B cell (primary cell): ENCODE measurements around the gene PCDHGB6. TPM values are rescaled to one million over a fixed set of nuclear protein-coding genes. Genes with fewer than 3 reads are reported as not detected.
"Not testable (repeated sequence)": the region's sequence is repeated elsewhere in the genome, so short reads cannot be mapped to it uniquely, and the experiment has no call there.

Experiments
- ATAC-seq: fragments of 200-7000 bp; cut with Tn5 transposase; one replicate; pipeline ENCODE4 v1.10.0; 2021; ENCODE audit warnings: low read depth, mild to moderate bottlenecking, moderate number of reproducible peaks, moderate library complexity
- CTCF ChIA-PET: fragments of 350-600 bp; sonication (Branson Sonifier 250); formaldehyde crosslinking; loops from one replicate; lab custom pipeline; 2021; ENCODE audit warnings: antibody characterized with exemption, inconsistent platforms; lab: Charles Lee
- POLR2A ChIA-PET: fragments of 350-600 bp; sonication (Branson Sonifier 250); formaldehyde crosslinking; loops from one replicate; lab custom pipeline; 2021; ENCODE audit warnings: antibody characterized with exemption; lab: Charles Lee
- DNase-seq: peaks from one replicate; pipeline ENCODE4 v3.0.0; 2013
- H2AFZ ChIP-seq: 2 replicates; pipeline ENCODE4 v1.6.1; 2012; ENCODE audit warnings: mild to moderate bottlenecking, low read depth, low read length; ENCODE audit not compliant: insufficient read depth, poor library complexity, severe bottlenecking
- H3K27ac ChIP-seq, 2 donors: 1 replicate in 1 of 2; 2 replicates in 1 of 2; pipeline ENCODE4 v1.5.1; 2012 to 2013; ENCODE audit warnings: low read length in 2 of 2, mild to moderate bottlenecking in 2 of 2, moderate library complexity in 1 of 2
- H3K27me3 ChIP-seq, 4 experiments: fragments of 200-600 bp in 1 of 4; sonication (generic) in 1 of 4; replicated peaks in 1 of 4; 1 replicate in 2 of 4; 2 replicates in 2 of 4; pipeline versions ENCODE4 v1.6.1 to v1.7.0; 2013 to 2016; ENCODE audit warnings: low read length in 3 of 4, mild to moderate bottlenecking in 2 of 4, mixed read lengths in 1 of 4, moderate library complexity in 1 of 4; ENCODE audit not compliant: insufficient read depth in 4 of 4, control insufficient read depth in 3 of 4; ENCODE audit errors: control extremely low read depth in 1 of 4
- H3K36me3 ChIP-seq, 2 experiments: replicated peaks in 1 of 2; 1 replicate in 1 of 2; 2 replicates in 1 of 2; pipeline versions ENCODE4 v1.6.1 to v1.7.1; 2013; ENCODE audit warnings: low read length in 1 of 2; ENCODE audit not compliant: insufficient read depth in 2 of 2, control insufficient read depth in 1 of 2; ENCODE audit errors: control extremely low read depth in 1 of 2, extremely low read depth in 1 of 2
- H3K4me1 ChIP-seq, 2 donors: fragments of 200-600 bp in 1 of 2; sonication (generic) in 1 of 2; 1 replicate in 1 of 2; 2 replicates in 1 of 2; pipeline versions ENCODE4 v1.5.1 to v1.6.1; 2013 to 2017; ENCODE audit warnings: low read length in 2 of 2; ENCODE audit not compliant: control insufficient read depth in 2 of 2, insufficient read depth in 2 of 2
- H3K4me2 ChIP-seq: replicated peaks from 2 replicates; pipeline ENCODE3; 2012; ENCODE audit warnings: mild to moderate bottlenecking, low read depth, low read length; ENCODE audit not compliant: poor library complexity, severe bottlenecking
- H3K4me3 ChIP-seq, 5 experiments: fragments of 200-600 bp in 1 of 5; sonication (generic) in 1 of 5; 1 replicate in 3 of 5; 2 replicates in 2 of 5; pipeline versions ENCODE4 v1.5.1 to v1.7.0; 2011 to 2016; ENCODE audit warnings: low read length in 4 of 5, mild to moderate bottlenecking in 4 of 5, low read depth in 2 of 5, control low read depth in 1 of 5, moderate library complexity in 1 of 5; ENCODE audit not compliant: insufficient read depth in 1 of 5; ENCODE audit errors: control extremely low read depth in 1 of 5, extremely low read depth in 1 of 5
- H3K79me2 ChIP-seq: fragments of 200-600 bp; sonication (generic); one replicate; pipeline ENCODE4 v1.6.0; 2016; ENCODE audit warnings: low read length; ENCODE audit not compliant: control insufficient read depth, insufficient read depth
- H3K9ac ChIP-seq: fragments of 200-600 bp; sonication (generic); 2 replicates; pipeline ENCODE4 v1.6.1; 2017; ENCODE audit warnings: mild to moderate bottlenecking, low read length, moderate library complexity
- H3K9me3 ChIP-seq, 3 donors: one replicate each; pipeline versions ENCODE4 v1.6.1 to v1.7.1; 2013; ENCODE audit warnings: low read length in 2 of 3; ENCODE audit not compliant: control insufficient read depth in 2 of 3, insufficient read depth in 1 of 3; ENCODE audit errors: control extremely low read depth in 1 of 3
- H4K20me1 ChIP-seq: 2 replicates; pipeline ENCODE4 v1.6.0; 2012; ENCODE audit warnings: mild to moderate bottlenecking, low read length; ENCODE audit not compliant: insufficient read depth, control insufficient read depth, poor library complexity, severe bottlenecking
- H3K27ac Mint-ChIP-seq: one replicate; pipeline ENCODE4 v1.8.0; 2021; ENCODE audit warnings: mixed read lengths
- H3K27me3 Mint-ChIP-seq: one replicate; pipeline ENCODE4 v1.8.0; 2021; ENCODE audit warnings: mixed read lengths
- H3K4me1 Mint-ChIP-seq: one replicate; pipeline ENCODE4 v1.8.0; 2021; ENCODE audit warnings: mixed read lengths
- H3K4me3 Mint-ChIP-seq: one replicate; pipeline ENCODE4 v1.8.0; 2021; ENCODE audit warnings: mixed read lengths
- H3K9me3 Mint-ChIP-seq: one replicate; pipeline ENCODE4 v1.8.0; 2022; ENCODE audit warnings: mixed read lengths; ENCODE audit not compliant: insufficient read depth
- whole genome bisulfite sequencing: methylation state at CpG from one replicate; pipeline ENCODE4 v1.1.5; 2013; ENCODE audit warnings: missing lambda C conversion rate; ENCODE audit not compliant: insufficient coverage; 5-methylcytosine and 5-hydroxymethylcytosine counted together
- intact Hi-C: fragments of 100-400 bp; cut with micrococcal nuclease; formaldehyde crosslinking; loops from one replicate; pipeline ENCODE4 v1.10.0; 2022
- polyA plus RNA-seq: library from polyadenylated mRNA; depleted of rRNA; stranded (reverse); fragments of >200 nt; gene quantifications from 2 replicates; pipeline ENCODE4 v1.2.3, GENCODE V29; 2012
- total RNA-seq, 2 donors: library from RNA; stranded (reverse); fragments of 120-200 nt in 1 of 2; gene quantifications; 1 replicate in 1 of 2; 2 replicates in 1 of 2; pipeline versions ENCODE4 v1.2.3 to v1.2.4, GENCODE V29; 2013 to 2022
- TF ChIP-seq, protein P1 (sequence below): fragments of 200-600 bp; IDR thresholded peaks from one replicate; pipeline ENCODE4 v1.8.0; 2022; ENCODE audit warnings: antibody characterized with exemption, mild to moderate bottlenecking

The PCDHGB6 gene
- total and polyA plus RNA-seq, 2 donors (not counting 1 experiment from before 2014, with no cell fraction given) = 0.33 to 2.1 TPM

DNA sequence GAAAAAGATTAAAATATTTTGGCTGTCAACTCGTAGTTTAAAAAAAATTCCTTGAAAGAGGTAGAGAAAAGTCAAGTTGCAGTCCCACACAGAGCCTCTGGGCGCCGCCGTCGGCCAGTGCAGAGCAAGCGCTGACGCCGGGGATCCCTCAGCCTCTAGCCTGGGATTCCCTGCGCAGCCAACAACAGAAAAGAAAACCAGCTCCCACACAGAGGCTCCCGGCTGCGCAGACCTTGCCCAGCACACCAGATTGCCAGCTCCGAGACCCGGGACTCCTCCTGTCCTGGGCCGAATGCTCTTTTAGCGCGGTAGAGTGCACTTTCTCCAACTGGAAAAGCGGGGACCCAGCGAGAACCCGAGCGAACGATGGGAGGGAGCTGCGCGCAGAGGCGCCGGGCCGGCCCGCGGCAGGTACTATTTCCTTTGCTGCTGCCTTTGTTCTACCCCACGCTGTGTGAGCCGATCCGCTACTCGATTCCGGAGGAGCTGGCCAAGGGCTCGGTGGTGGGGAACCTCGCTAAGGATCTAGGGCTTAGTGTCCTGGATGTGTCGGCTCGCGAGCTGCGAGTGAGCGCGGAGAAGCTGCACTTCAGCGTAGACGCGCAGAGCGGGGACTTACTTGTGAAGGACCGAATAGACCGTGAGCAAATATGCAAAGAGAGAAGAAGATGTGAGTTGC lies 9.8 kb downstream of the PCDHGB6 start, which contains the start of gene PCDHGB7:
Gene PCDHGB7 (plus strand): TSS at position 184 of the 679 bp plus-strand sequence. CDS start 183 bp downstream, at position 367.
- H3K36me3 ChIP-seq, H3K9me3 Mint-ChIP-seq, H3K27ac ChIP-seq, H3K9ac ChIP-seq, H3K79me2 ChIP-seq, POLR2A ChIA-PET, H4K20me1 ChIP-seq, H3K27ac Mint-ChIP-seq: not testable (repeated sequence)
- Histone ChIP-seq H3K4me2 (peak within 1 kb of the TSS; percentile 26), H3K9me3 (peaks cover 2 to 69% (median 48%) of the 10 kb centered on the region in 3 donors), H2AFZ (peak within 1 kb of the TSS; percentile 9), H3K4me1 (peaks cover 21 to 27% of the 10 kb centered on the region in 2 donors), H3K27me3 (peaks cover 2 to 77% (median 65%) of the 10 kb centered on the region in 4 experiments), H3K4me3 (peak within 1 kb of the TSS in 2 of 5 experiments; percentile 15)
- peaks cover 28% of the 10 kb centered on the region for H3K4me1 Mint-ChIP-seq
- H3K4me3 Mint-ChIP-seq = peak within 1 kb of the TSS; percentile 80
- H3K27me3 Mint-ChIP-seq = peaks cover 68% of the 10 kb centered on the region
- intact Hi-C loops = loop anchor here (1.0 to 10.0 kb wide), 2 partner anchors 93 to 141 kb away; partner anchors contain the start of gene TAF7
- CTCF ChIA-PET = interaction anchor here (1.0 to 3.4 kb wide), 13 partner anchors 11 to 200 kb away, joined by 3 to 24 read pairs (median 3); partner anchors contain the start of genes PCDHGA12, PCDHGA9 and PCDHGC3
- TF ChIP-seq, protein P1, sequence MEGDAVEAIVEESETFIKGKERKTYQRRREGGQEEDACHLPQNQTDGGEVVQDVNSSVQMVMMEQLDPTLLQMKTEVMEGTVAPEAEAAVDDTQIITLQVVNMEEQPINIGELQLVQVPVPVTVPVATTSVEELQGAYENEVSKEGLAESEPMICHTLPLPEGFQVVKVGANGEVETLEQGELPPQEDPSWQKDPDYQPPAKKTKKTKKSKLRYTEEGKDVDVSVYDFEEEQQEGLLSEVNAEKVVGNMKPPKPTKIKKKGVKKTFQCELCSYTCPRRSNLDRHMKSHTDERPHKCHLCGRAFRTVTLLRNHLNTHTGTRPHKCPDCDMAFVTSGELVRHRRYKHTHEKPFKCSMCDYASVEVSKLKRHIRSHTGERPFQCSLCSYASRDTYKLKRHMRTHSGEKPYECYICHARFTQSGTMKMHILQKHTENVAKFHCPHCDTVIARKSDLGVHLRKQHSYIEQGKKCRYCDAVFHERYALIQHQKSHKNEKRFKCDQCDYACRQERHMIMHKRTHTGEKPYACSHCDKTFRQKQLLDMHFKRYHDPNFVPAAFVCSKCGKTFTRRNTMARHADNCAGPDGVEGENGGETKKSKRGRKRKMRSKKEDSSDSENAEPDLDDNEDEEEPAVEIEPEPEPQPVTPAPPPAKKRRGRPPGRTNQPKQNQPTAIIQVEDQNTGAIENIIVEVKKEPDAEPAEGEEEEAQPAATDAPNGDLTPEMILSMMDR = peak; percentile 62
- WGBS = 8% methylated on average over 46 of the region's 47 CpGs
- ATAC-seq = peak; percentile 70
- DNase-seq = peak; percentile 57
